Neural cell (in vitro differentiated cells): ENCODE measurements around the gene C11orf68. TPM values are rescaled to one million over a fixed set of nuclear protein-coding genes. Genes with fewer than 3 reads are reported as not detected.

Experiments
- H2AFZ ChIP-seq: fragments of 200-600, 300-800 bp; sonication (generic), shearing (Covaris generic); 2 replicates; pipeline ENCODE4 v1.6.0; 2014; ENCODE audit warnings: low read depth, mild to moderate bottlenecking, antibody characterized with exemption, low read length, moderate library complexity
- H3F3A ChIP-seq: fragments of 200-600 bp; shearing (Covaris generic); 2 replicates; pipeline ENCODE4 v1.6.1; 2016; ENCODE audit warnings: mild to moderate bottlenecking, moderate library complexity, mixed read lengths, antibody characterized with exemption, low read length; ENCODE audit not compliant: insufficient read depth, poor library complexity, severe bottlenecking
- H3K27ac ChIP-seq: fragments of 200-600, 300-800 bp; sonication (generic), shearing (Covaris generic); 2 replicates; pipeline ENCODE4 v1.5.1; 2014; ENCODE audit warnings: mild to moderate bottlenecking, low read length, moderate library complexity
- H3K27me3 ChIP-seq: fragments of 300-800, 200-600 bp; sonication (generic), shearing (Covaris generic); 2 replicates; pipeline ENCODE4 v1.6.0; 2014; ENCODE audit warnings: mild to moderate bottlenecking, low read depth, low read length, moderate library complexity; ENCODE audit not compliant: insufficient read depth
- H3K36me3 ChIP-seq: fragments of 300-800, 200-600 bp; sonication (generic), shearing (Covaris generic); 2 replicates; pipeline ENCODE4 v1.5.1; 2014; ENCODE audit warnings: mild to moderate bottlenecking, antibody characterized with exemption, low read length, moderate library complexity; ENCODE audit not compliant: insufficient read depth
- H3K4me2 ChIP-seq: fragments of 300-800, 200-600 bp; sonication (generic), shearing (Covaris generic); 2 replicates; pipeline ENCODE4 v1.6.0; 2014; ENCODE audit warnings: mild to moderate bottlenecking, low read length
- H3K4me3 ChIP-seq: fragments of 300-800, 200-600 bp; sonication (generic), shearing (Covaris generic); 2 replicates; pipeline ENCODE4 v1.5.1; 2014; ENCODE audit warnings: mild to moderate bottlenecking, low read length, moderate library complexity
- H3K79me2 ChIP-seq: fragments of 200-600 bp; shearing (Covaris generic); replicated peaks from 2 replicates; pipeline ENCODE4 v1.6.0; 2014; ENCODE audit warnings: mild to moderate bottlenecking, low read length, moderate library complexity; ENCODE audit not compliant: insufficient read depth
- H3K9ac ChIP-seq: fragments of 300-800, 200-600 bp; sonication (generic), shearing (Covaris generic); 2 replicates; pipeline ENCODE4 v1.6.1; 2016; ENCODE audit warnings: mild to moderate bottlenecking, low read length, mixed read lengths
- H3K9me2 ChIP-seq: fragments of 200-600 bp; shearing (Covaris generic); 2 replicates; pipeline ENCODE4 v1.6.1; 2016; ENCODE audit warnings: mild to moderate bottlenecking, low read length, mixed read lengths; ENCODE audit not compliant: insufficient read depth
- H3K9me3 ChIP-seq: fragments of 200-600, 300-800 bp; sonication (generic), shearing (Covaris generic); 2 replicates; pipeline ENCODE4 v1.6.1; 2016; ENCODE audit warnings: mild to moderate bottlenecking, mixed run types, low read length, moderate library complexity, mixed read lengths
- H4K20me1 ChIP-seq: fragments of 200-600 bp; shearing (Covaris generic); 2 replicates; pipeline ENCODE4 v1.6.1; 2016; ENCODE audit warnings: mild to moderate bottlenecking, mixed run types; ENCODE audit not compliant: insufficient read depth
- EP300 ChIP-seq: fragments of 450-650 bp; conservative IDR thresholded peaks from 2 replicates; pipeline ENCODE4 v1.6.1; 2014; ENCODE audit warnings: antibody characterized with exemption, mild to moderate bottlenecking, moderate library complexity; ENCODE audit not compliant: poor library complexity, severe bottlenecking
- EZH2 ChIP-seq: fragments of 200-600, 300-800 bp; shearing (Covaris generic), sonication (generic); IDR thresholded peaks from 2 replicates; pipeline ENCODE4 v1.6.1; 2014; ENCODE audit warnings: antibody characterized with exemption, low read length, borderline replicate concordance, mild to moderate bottlenecking; ENCODE audit not compliant: insufficient read depth, poor library complexity, severe bottlenecking
- MXI1 ChIP-seq: fragments of 450-650 bp; conservative IDR thresholded peaks from 2 replicates; pipeline ENCODE4 v1.6.1; 2014; ENCODE audit warnings: antibody characterized with exemption, mild to moderate bottlenecking; ENCODE audit not compliant: poor library complexity, severe bottlenecking
- POLR2AphosphoS5 ChIP-seq: IDR thresholded peaks from 2 replicates; pipeline ENCODE4 v1.6.1; 2012
- RAD21 ChIP-seq: fragments of 450-650 bp; conservative IDR thresholded peaks from 2 replicates; pipeline ENCODE4 v1.6.1; 2014; ENCODE audit warnings: antibody characterized with exemption, mild to moderate bottlenecking, moderate library complexity
- SMC3 ChIP-seq: fragments of 450-650 bp; conservative IDR thresholded peaks from 2 replicates; pipeline ENCODE4 v1.6.1; 2014; ENCODE audit warnings: antibody characterized with exemption, mild to moderate bottlenecking, moderate library complexity; ENCODE audit not compliant: poor library complexity
- TAF1 ChIP-seq: IDR thresholded peaks from 2 replicates; pipeline ENCODE4 v1.6.1; 2012; ENCODE audit warnings: low read depth
- polyA plus RNA-seq: library from polyadenylated mRNA; depleted of rRNA; stranded (reverse); fragments of >200 nt; gene quantifications from 2 replicates; pipeline ENCODE4 v1.2.3, GENCODE V29; 2014
- TF ChIP-seq, protein P1 (sequence below): IDR thresholded peaks from 2 replicates; pipeline ENCODE4 v1.6.1; 2012; ENCODE audit warnings: borderline replicate concordance
- TF ChIP-seq, protein P2 (sequence below): fragments of 450-650 bp; IDR thresholded peaks from 2 replicates; pipeline ENCODE4 v1.5.1; 2014; ENCODE audit warnings: antibody characterized with exemption, mild to moderate bottlenecking, moderate library complexity; ENCODE audit not compliant: poor library complexity, severe bottlenecking

Gene C11orf68
- polyA plus RNA-seq, 1 donor from 2014 or later, result 13.3 TPM

- Histone ChIP-seq H4K20me1 (no peaks in the 10 kb centered on the region), H3F3A (no peaks in the 10 kb centered on the region), H3K4me2 (peak overlapping the region; percentile 92), H3K9me2 (no peaks in the 10 kb centered on the region), H3K79me2 (peaks cover 20% of the 10 kb centered on the region), H3K27me3 (no peaks in the 10 kb centered on the region), H2AFZ (no peak overlapping the region), H3K9ac (peak overlapping the region; percentile 86), H3K27ac (no peak overlapping the region), H3K9me3 (no peaks in the 10 kb centered on the region), H3K36me3 (no peaks in the 10 kb centered on the region), H3K4me3 (peak overlapping the region; percentile 96)
- TF ChIP-seq EP300 (no peak), EZH2 (no peak), MXI1 (no peak), SMC3 (no peak), TAF1 (no peak), POLR2AphosphoS5 (no peak), RAD21 (no peak)
- TF ChIP-seq, protein P1, sequence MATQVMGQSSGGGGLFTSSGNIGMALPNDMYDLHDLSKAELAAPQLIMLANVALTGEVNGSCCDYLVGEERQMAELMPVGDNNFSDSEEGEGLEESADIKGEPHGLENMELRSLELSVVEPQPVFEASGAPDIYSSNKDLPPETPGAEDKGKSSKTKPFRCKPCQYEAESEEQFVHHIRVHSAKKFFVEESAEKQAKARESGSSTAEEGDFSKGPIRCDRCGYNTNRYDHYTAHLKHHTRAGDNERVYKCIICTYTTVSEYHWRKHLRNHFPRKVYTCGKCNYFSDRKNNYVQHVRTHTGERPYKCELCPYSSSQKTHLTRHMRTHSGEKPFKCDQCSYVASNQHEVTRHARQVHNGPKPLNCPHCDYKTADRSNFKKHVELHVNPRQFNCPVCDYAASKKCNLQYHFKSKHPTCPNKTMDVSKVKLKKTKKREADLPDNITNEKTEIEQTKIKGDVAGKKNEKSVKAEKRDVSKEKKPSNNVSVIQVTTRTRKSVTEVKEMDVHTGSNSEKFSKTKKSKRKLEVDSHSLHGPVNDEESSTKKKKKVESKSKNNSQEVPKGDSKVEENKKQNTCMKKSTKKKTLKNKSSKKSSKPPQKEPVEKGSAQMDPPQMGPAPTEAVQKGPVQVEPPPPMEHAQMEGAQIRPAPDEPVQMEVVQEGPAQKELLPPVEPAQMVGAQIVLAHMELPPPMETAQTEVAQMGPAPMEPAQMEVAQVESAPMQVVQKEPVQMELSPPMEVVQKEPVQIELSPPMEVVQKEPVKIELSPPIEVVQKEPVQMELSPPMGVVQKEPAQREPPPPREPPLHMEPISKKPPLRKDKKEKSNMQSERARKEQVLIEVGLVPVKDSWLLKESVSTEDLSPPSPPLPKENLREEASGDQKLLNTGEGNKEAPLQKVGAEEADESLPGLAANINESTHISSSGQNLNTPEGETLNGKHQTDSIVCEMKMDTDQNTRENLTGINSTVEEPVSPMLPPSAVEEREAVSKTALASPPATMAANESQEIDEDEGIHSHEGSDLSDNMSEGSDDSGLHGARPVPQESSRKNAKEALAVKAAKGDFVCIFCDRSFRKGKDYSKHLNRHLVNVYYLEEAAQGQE, result no peak
- TF ChIP-seq, protein P2, sequence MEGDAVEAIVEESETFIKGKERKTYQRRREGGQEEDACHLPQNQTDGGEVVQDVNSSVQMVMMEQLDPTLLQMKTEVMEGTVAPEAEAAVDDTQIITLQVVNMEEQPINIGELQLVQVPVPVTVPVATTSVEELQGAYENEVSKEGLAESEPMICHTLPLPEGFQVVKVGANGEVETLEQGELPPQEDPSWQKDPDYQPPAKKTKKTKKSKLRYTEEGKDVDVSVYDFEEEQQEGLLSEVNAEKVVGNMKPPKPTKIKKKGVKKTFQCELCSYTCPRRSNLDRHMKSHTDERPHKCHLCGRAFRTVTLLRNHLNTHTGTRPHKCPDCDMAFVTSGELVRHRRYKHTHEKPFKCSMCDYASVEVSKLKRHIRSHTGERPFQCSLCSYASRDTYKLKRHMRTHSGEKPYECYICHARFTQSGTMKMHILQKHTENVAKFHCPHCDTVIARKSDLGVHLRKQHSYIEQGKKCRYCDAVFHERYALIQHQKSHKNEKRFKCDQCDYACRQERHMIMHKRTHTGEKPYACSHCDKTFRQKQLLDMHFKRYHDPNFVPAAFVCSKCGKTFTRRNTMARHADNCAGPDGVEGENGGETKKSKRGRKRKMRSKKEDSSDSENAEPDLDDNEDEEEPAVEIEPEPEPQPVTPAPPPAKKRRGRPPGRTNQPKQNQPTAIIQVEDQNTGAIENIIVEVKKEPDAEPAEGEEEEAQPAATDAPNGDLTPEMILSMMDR, result no peak
Observed at GRCh38 chr11:65921033-65921555, 2.2 kb upstream of the C11orf68 start.

DNA sequence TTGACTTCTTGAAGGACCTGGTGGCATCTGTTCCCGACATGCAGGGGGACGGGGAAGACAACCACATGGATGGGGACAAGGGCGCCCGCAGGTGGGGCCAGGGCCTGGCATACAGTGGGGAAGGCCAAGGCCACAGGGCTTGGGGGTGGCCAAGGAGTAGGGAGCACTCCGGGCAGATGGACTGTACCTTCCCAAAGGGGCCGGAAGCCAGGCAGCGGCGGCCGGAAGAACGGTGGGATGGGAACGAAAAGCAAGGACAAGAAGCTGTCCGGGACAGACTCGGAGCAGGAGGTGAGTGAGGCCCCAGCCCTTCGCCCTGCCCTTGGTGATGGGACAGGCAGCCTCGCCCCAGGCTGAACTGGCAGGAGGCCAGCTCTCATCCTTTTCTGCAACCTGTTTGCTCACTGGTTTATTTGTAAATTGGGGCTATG, 1.5 kb upstream of the C11orf68 start:
- H3K27ac ChIP-seq, result peak overlapping the region; percentile 71
- H3K9ac ChIP-seq, result peak overlapping the region; percentile 86
- H2AFZ ChIP-seq, result no peak overlapping the region
- H3K9me2 ChIP-seq, result no peaks in the 10 kb centered on the region
- H4K20me1 ChIP-seq, result no peaks in the 10 kb centered on the region
- H3K79me2 ChIP-seq, result peaks cover 20% of the 10 kb centered on the region
- H3K36me3 ChIP-seq, result no peaks in the 10 kb centered on the region
- H3F3A ChIP-seq, result no peaks in the 10 kb centered on the region
- H3K4me2 ChIP-seq, result peak overlapping the region; percentile 92
- peak overlapping the region; percentile 96 for H3K4me3 ChIP-seq
- TF ChIP-seq EP300 (no peak), TAF1 (no peak), RAD21 (no peak), POLR2AphosphoS5 (no peak), MXI1 (no peak), EZH2 (no peak), SMC3 (no peak)
- TF ChIP-seq, protein P2, result no peak
- TF ChIP-seq, protein P1, result no peak
- no peaks in the 10 kb centered on the region for H3K9me3 ChIP-seq
- H3K27me3 ChIP-seq, result no peaks in the 10 kb centered on the region
